Measurements from ENCODE around the gene XIRP2.

XIRP2 gene, protein sequence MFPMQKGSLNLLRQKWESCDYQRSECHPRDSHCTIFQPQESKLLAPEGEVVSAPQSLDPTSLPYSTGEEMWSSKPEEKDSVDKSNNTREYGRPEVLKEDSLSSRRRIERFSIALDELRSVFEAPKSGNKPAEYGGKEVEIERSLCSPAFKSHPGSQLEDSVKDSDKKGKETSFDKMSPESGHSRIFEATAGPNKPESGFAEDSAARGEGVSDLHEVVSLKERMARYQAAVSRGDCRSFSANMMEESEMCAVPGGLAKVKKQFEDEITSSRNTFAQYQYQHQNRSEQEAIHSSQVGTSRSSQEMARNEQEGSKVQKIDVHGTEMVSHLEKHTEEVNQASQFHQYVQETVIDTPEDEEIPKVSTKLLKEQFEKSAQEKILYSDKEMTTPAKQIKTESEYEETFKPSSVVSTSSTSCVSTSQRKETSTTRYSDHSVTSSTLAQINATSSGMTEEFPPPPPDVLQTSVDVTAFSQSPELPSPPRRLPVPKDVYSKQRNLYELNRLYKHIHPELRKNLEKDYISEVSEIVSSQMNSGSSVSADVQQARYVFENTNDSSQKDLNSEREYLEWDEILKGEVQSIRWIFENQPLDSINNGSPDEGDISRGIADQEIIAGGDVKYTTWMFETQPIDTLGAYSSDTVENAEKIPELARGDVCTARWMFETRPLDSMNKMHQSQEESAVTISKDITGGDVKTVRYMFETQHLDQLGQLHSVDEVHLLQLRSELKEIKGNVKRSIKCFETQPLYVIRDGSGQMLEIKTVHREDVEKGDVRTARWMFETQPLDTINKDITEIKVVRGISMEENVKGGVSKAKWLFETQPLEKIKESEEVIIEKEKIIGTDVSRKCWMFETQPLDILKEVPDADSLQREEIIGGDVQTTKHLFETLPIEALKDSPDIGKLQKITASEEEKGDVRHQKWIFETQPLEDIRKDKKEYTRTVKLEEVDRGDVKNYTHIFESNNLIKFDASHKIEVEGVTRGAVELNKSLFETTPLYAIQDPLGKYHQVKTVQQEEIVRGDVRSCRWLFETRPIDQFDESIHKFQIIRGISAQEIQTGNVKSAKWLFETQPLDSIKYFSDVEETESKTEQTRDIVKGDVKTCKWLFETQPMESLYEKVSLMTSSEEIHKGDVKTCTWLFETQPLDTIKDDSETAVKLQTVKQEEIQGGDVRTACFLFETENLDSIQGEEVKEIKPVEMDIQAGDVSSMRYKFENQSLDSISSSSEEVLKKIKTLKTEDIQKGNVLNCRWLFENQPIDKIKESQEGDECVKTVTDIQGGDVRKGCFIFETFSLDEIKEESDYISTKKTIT (N-terminal part only)

DNA sequence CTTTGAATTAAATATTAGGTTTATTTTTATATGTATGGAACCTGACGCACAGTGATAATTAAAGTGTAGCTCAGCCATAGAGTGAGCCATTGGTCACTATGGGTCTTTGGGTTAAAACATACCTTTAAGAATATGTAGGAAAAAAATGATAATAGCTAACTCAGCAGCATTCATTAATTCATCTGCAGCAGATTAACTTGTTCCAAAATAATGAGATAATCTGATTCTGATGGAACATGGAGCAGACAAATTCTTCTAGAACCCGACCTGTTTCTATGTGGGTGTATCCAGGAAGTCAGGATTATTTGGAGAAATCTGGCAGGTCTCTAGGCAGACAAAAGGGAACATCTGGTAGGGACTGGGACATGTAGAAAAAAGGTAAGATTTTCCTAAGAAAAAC is at the start of gene XIRP2:
TSS of gene XIRP2 (plus strand) at position 301 of the 400 bp plus-strand sequence. CDS start 15,003 bp downstream, outside the sequence.
- DNase-seq (ENCODE audit: low read depth in 3 of 3) = no peak

DNA sequence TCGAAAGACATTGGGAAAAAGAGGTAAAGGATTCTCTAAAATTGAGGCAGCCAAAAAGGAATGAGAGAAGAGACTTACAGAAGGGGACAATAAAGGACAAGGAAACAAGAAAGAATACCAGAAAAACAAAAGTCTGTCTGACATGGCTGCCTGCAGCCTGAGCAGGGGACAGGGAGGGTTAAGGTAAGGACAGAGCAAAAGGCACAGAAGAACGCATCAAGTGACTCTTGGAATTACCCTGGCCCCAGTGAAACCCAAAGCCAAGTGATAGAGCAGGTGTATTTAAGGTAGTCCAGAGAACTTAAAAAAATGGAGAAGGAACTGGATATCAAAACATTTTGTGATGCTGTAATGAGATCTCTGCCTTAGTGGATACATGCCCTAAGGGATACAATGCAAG is 47.1 kb upstream of the XIRP2 start:
- no peak for DNase-seq (ENCODE audit: low read depth in 3 of 3)

- DNase-seq (ENCODE audit: low read depth in 3 of 3) = no peak
Measured at GRCh38 chr2:166841679-166842078, 46.6 kb upstream of the XIRP2 start.

GRCh38 chr2:166844111-166844510 is 44.2 kb upstream of the XIRP2 start:
- DNase-seq (ENCODE audit: low read depth in 3 of 3) = no peak

DNA sequence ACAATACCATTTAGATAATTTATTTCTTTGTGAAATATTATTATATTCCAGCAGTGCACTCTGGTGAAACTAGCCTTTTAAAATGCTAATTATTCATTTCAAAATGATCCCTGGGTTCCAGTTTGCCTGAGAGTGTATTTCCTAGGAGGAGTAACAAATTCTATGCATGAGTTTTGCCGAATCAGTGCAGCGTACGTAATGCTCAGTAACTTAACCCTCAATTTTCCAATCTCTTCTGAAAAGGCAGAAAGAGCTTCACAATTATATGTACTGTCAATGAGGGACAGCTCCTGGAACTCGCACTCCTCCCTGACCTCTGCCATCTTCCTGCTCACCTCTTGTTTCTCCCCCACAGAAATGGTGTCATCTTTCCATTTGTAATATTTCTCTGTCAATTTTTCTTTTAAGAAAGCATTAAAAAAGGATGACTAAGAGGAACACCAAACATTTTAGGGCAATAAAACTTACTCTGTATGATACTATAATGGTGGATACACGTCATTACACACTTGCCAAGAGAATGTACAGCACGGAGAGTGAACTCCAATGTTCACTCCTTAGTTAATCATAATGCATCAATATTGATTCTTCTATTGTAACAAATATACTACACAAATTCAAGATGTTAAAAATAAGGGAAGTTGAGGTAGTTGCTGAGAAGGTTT is 25.7 kb upstream of the XIRP2 start:
- DNase-seq (ENCODE audit: low read depth in 3 of 3) = no peak

DNA sequence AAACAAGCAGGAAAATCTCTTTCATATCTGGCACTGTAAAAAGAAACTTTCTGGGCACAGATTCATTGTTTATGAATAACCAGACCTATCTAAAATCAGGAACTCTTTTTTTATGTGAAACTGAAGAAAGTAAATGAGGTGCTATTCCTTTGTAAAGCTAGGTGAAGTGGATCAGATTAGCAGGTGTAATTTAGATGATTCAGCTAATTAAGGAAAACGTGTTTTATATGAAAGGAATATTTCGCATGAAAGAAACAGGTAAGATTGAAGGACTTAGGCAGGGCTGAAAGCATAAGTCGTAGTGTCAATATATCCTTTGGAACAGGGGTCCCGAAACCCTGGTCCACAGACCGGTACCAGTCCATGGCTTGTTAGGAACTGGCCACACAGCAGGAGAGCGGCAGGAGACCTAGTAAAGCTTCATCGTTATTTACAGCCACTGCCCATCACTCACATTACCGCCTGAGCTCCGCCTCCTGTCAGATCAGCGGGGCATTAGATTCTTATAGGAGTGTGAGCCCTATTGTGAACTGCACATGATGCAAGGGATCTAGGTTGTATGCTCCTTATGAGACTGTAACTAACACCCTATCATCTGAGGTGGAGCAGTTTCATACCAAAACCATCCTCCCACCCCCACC is 20.3 kb upstream of the XIRP2 start:
- DNase-seq (ENCODE audit: low read depth in 3 of 3) = no peak

DNA sequence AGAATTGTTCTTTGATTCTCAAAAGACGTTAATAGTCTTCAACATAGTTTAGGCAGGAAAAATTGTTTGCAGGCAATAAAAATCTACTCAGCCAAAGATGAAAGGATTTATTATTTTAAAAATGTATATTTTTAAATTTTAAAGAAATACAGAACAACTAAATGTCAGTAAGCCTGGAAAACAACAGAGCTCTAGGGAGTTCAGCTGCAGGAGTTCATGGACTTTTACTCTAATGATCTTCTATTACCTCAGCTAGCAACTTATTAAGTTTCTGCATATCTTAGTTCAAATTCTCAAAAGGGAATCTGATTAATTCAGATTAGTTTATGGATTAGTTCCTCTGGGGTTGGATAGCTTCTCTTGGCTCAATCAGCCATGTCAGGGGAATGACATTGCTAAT is 17.9 kb upstream of the XIRP2 start:
- no peak for DNase-seq (ENCODE audit: low read depth in 3 of 3)

DNA sequence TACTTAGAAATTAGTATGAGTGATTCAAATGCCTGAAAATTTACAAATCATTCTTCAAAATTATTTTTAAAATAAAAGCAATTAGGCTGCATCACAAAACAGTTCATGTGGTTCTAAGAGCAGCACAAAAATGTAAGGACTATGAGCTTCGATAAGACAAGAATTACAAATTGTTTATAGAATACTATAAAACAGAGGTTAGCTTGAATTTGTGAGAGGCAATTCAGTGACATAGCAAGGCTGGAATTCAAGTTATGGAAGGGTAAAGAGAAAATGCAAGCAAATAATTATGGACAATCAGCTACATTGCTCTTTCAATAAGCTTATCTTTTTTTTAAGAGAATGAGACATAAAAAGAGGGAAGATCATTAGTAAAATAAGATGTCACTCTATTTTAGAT is 7.1 kb upstream of the XIRP2 start:
- DNase-seq (ENCODE audit: low read depth in 3 of 3) = no peak

DNA sequence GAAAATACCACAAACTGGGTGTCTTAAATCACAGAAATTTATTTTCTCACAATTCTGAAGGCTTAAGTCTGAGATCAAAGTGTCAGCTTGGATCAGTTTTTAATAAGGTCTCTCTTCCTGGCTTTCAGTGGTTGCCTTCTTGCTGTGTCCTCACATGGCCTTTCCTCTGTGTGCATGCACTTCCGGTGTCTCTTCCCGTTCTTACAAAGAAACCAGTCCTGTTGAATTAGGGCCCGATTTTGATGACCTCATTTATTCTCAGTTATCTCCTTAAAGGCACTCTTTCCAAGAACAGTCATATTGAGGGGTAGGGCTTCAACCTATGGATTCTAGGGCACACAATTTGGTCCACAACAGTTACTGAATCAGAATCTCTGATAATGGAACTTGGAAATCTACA is 5.4 kb upstream of the XIRP2 start:
- no peak for DNase-seq (ENCODE audit: low read depth in 3 of 3)

- no peak for DNase-seq (ENCODE audit: low read depth in 3 of 3)
Measured at GRCh38 chr2:166891727-166892126, 3.4 kb downstream of the XIRP2 start.

DNA sequence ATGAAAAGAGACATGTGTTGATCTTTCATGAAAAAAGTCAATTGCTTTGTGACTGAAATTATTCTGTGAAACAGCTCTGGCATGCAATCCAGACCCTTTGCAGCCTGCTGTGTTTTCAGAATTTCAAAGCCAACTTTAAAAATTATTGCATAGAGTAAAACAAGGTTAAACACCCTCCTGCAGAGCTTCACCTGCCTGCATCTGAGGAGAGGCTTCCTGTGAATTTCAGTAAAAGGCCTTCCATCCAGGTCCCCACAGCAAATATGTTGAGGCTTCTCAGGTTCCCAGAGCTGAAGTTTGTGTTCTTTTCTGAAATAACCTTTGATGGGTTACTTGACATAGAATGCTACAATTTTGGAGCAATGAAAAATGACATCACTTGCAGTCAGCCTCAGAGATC is 4.1 kb downstream of the XIRP2 start:
- DNase-seq (ENCODE audit: low read depth in 3 of 3) = no peak

- no peak for DNase-seq (ENCODE audit: low read depth in 3 of 3)
Measured at GRCh38 chr2:166895243-166895642, 7.0 kb downstream of the XIRP2 start.

GRCh38 chr2:166897666-166898065 is 9.4 kb downstream of the XIRP2 start:
- no peak for DNase-seq (ENCODE audit: low read depth in 3 of 3)

GRCh38 chr2:166899676-166900075 is 11.4 kb downstream of the XIRP2 start:
- DNase-seq (ENCODE audit: low read depth in 3 of 3) = no peak

DNA sequence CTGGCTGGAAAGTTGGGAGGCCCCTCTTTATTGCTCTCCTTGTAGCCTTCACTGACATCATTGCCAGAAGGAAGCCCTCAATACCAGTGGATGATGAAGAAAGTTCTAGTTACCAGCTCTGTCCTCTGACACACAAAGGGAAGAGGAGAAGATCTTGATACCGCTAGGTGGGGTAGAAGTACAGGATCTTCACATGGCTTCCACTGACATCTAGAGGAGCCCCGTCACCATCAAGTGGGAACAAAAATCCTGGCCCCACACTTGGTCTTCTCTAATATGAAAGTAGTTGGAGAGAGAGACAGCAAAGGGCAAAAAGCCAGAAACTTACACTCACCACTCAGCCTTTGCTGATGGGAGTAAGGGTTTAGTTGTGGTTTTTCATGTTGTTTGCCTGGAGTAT is 12.4 kb downstream of the XIRP2 start:
- no peak for DNase-seq (ENCODE audit: low read depth in 3 of 3)

DNA sequence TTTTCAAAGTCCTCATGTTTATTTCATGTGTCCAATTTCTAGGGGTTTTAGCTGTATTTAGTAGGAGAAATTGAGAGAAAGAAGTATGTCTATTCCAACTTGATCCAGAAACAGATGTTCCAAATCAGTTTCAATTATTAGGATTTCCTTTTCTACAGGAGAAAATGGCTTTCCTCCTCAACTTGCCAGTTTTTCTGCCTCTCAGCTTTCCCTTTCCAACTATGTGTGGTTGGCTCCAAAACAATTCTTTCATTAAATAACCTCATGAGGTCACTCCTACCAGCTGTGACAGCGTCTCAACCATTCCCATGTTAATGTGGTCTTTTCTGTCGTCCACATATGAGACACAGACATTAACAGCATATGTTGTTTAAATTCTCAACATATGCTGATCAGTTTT is 13.1 kb downstream of the XIRP2 start:
- no peak for DNase-seq (ENCODE audit: low read depth in 3 of 3)

DNA sequence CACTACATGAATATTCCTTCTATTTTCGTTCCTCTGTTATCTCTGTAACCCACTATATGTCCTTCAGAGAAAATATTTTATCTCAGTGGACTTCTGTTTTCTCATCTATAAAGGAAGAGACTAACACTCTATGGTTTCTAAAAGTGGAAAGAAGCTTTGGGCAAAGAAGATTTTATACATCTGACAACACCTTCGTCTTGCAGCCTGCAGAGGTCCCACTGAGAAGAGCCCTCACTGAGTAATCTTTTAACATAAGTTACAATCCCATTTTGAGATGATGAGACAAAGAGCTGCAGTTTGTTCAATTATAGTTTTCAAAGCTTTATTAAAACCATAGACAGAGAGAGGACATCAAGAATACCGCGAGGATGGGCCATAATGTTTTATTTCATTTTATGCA is 28.7 kb downstream of the XIRP2 start:
- no peak for DNase-seq (ENCODE audit: low read depth in 3 of 3)

DNA sequence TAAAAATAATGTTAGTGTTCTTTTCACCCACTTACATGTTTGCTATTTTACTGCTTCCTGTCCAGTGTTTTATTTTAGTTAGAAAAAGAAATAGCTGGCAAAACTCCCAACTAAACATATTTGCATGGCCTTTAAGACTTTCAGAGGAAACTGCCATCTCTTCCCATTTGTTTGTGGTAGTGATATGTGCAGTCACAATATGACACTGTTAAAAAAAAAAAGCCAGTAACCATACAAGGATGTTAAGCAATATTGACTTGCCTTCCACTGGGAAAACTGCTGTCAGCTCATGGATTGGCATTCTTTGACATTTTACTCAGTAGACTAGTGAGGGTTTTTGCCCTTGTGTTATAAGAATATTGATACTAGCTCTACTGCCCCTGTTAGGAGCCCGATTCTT is 29.1 kb downstream of the XIRP2 start:
- DNase-seq (ENCODE audit: low read depth in 3 of 3) = no peak

GRCh38 chr2:166921261-166921896 is 33.1 kb downstream of the XIRP2 start:
- no peak for DNase-seq (ENCODE audit: low read depth in 3 of 3)

DNA sequence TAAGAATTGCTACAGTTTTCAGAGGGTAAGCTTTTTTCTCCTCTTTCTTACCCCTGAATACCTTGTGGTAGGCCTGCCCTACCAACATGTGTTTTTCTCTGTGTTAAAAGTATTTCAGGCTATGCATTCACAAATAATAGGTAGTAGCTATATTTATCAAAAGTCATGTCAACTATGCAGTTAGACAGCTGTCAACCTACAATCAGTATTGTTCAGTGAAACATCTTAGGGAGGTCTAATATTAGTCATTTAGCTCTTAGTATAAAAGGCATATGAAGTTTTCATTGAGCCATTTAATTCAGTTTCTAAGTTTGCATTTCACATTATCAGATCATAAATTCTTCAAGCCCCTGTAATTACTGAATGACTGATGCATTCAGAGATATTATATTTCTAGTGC is 36.7 kb downstream of the XIRP2 start:
- DNase-seq (ENCODE audit: low read depth in 3 of 3) = no peak

- DNase-seq (ENCODE audit: low read depth in 3 of 3) = no peak
Measured at GRCh38 chr2:166926657-166927056, 38.4 kb downstream of the XIRP2 start.
